AG04450 (cell line): ENCODE measurements around the gene RNF224. TPM values are rescaled to one million over a fixed set of nuclear protein-coding genes. Genes with fewer than 3 reads are reported as not detected.

Experiments
- CTCF ChIA-PET: fragments of 300-600, 350-600 bp; formaldehyde crosslinking; extraction: SDS; loops from one replicate; lab custom pipeline; 2022; ENCODE audit warnings: antibody characterized with exemption, inconsistent platforms; lab: Charles Lee
- POLR2A ChIA-PET: fragments of 350-600 bp; formaldehyde crosslinking; extraction: SDS; loops from one replicate; lab custom pipeline; 2021; ENCODE audit warnings: antibody characterized with exemption, inconsistent platforms; lab: Yijun Ruan, JAX
- DNase-seq: peaks from one replicate; pipeline ENCODE4 v3.0.0-alpha.2; 2011; ENCODE audit warnings: low read depth, low spot score
- H3K27ac ChIP-seq: one replicate; pipeline ENCODE4 v1.5.1; 2012; ENCODE audit warnings: low read depth, low read length, control low read depth
- H3K27me3 ChIP-seq: one replicate; pipeline ENCODE4 v1.6.0; 2012; ENCODE audit warnings: low read length; ENCODE audit not compliant: control insufficient read depth, insufficient read depth
- H3K4me3 ChIP-seq: 2 replicates; pipeline ENCODE4 v1.5.1; 2011; ENCODE audit warnings: mild to moderate bottlenecking, low read depth, low read length, control low read depth
- H3K9me3 ChIP-seq: 2 replicates; pipeline ENCODE4 v1.5.1; 2012; ENCODE audit warnings: low read length; ENCODE audit not compliant: control insufficient read depth, insufficient read depth
- CTCF ChIP-seq: IDR thresholded peaks from 2 replicates; pipeline ENCODE4 v1.5.1; 2011; ENCODE audit warnings: low read depth, low read length, control low read depth, inconsistent platforms
- polyA plus RNA-seq: library from polyadenylated mRNA; depleted of rRNA; stranded (reverse); fragments of >200 nt; gene quantifications from 2 replicates; pipeline ENCODE4 v1.2.3, GENCODE V29; 2011

Gene RNF224
- polyA plus RNA-seq, 1 experiment, result not detected

GRCh38 chr9:137267933-137268355, 40.6 kb downstream of the RNF224 start:
- CTCF ChIA-PET, result no interaction called here
- Histone ChIP-seq H3K4me3 (no peak overlapping the region), H3K27ac (peak overlapping the region; percentile 57), H3K27me3 (no peaks in the 10 kb centered on the region), H3K9me3 (no peaks in the 10 kb centered on the region; the same call in 1 of the 2 replicates)
- DNase-seq, result no peak
- POLR2A ChIA-PET, result interaction anchor here (0.7 to 2.6 kb wide), 2 partner anchors 10 to 27 kb away, joined by 4 to 9 read pairs; partner anchors contain the start of genes TOR4A and TUBB4B
- TF ChIP-seq CTCF, result no peak

- Histone ChIP-seq H3K9me3 (no peaks in the 10 kb centered on the region; the same call in 1 of the 2 replicates), H3K27ac (peak overlapping the region; percentile 47), H3K4me3 (no peak overlapping the region), H3K27me3 (no peaks in the 10 kb centered on the region)
- no peak for DNase-seq
- ChIA-PET POLR2A (interaction anchor here (1.4 to 2.6 kb wide), 2 partner anchors 28 to 80 kb away, joined by 6 to 9 read pairs; partner anchors contain the start of genes ANAPC2, SSNA1 and TUBB4B), CTCF (interaction anchor here (0.8 to 1.0 kb wide), 2 partner anchors 10 to 32 kb away, joined by 3 to 4 read pairs; no protein-coding TSS in a partner anchor)
- no peak for TF ChIP-seq CTCF
Measured at GRCh38 chr9:137268538-137269201, 41.4 kb downstream of the RNF224 start.

- TF ChIP-seq CTCF, result no peak
- no peak overlapping the region for H3K4me3 ChIP-seq
- POLR2A ChIA-PET, result interaction anchor here (1.4 to 2.6 kb wide), 2 partner anchors 29 to 81 kb away, joined by 6 to 9 read pairs; partner anchors contain the start of genes ANAPC2, SSNA1 and TUBB4B
- CTCF ChIA-PET, result interaction anchor here (0.8 to 1.0 kb wide), 2 partner anchors 10 to 33 kb away, joined by 3 to 4 read pairs; no protein-coding TSS in a partner anchor
- H3K27ac ChIP-seq, result peak overlapping the region; percentile 47
- no peaks in the 10 kb centered on the region for H3K27me3 ChIP-seq
- H3K9me3 ChIP-seq, result no peaks in the 10 kb centered on the region; the same call in 1 of the 2 replicates
- DNase-seq, result no peak
Measured at GRCh38 chr9:137269231-137269772, 42.0 kb downstream of the RNF224 start.

- Histone ChIP-seq H3K27ac (no peak overlapping the region), H3K4me3 (no peak overlapping the region), H3K27me3 (no peaks in the 10 kb centered on the region), H3K9me3 (no peaks in the 10 kb centered on the region; the same call in 1 of the 2 replicates)
- no peak for DNase-seq
- POLR2A ChIA-PET, result no interaction called here
- CTCF ChIA-PET, result interaction anchor here (0.7 to 1.0 kb wide), 2 partner anchors 29 to 35 kb away, joined by 3 read pairs; no protein-coding TSS in a partner anchor
- no peak for TF ChIP-seq CTCF
Measured at GRCh38 chr9:137270929-137271695, 43.8 kb downstream of the RNF224 start.
